ENCODE measurements around the gene CASZ1.

The CASZ1 gene

DNA sequence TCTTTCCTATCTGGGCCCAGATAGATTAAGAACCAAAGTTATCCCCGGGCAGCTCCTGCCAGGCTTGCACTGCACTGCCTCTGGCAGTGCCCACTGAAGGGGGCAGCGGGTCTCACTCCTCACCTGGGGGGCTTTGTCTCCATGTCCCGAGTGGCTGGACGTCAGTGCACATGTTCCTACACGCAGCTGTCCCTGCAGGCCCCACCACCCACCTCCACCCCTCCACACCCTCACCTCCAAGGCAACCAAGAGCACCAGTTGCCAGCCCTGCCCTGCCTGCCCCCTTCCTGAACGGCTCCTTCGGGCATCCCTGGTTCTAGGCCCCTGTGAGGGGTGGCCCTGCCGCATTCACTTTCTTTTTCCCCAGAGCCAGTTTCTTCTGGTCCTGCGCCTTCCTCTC lies 174.5 kb downstream of the CASZ1 start:
- no peak for DNase-seq (ENCODE audit: low read depth)

GRCh38 chr1:10620776-10621175 lies 175.7 kb downstream of the CASZ1 start:
- no peak for DNase-seq (ENCODE audit: low read depth)

- no peak for DNase-seq (ENCODE audit: low read depth)
Measured at GRCh38 chr1:10617931-10618885, 178.2 kb downstream of the CASZ1 start.

DNA sequence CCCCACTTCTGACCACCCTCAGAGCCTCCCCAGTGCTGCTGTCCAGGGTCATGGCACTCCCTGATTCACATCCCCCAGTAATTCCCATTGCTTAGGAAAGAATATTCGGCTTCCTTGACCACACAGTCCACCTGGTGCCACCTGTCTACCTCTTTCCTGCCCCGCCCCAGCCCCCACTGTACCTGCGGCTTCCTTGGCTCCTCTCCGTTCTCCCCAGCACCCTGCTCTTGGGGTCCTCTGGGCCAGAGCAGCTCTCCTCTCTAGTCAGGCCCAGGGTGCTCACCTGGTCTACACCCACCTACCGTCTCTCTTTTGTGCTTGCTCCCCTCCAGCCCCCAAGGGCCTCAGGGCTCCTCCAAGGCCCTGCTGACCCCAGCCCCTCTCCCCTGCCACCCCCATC lies 179.1 kb downstream of the CASZ1 start:
- no peak for DNase-seq (ENCODE audit: low read depth)

GRCh38 chr1:10616696-10617095 lies 179.8 kb downstream of the CASZ1 start:
- DNase-seq (ENCODE audit: low read depth) = no peak

DNA sequence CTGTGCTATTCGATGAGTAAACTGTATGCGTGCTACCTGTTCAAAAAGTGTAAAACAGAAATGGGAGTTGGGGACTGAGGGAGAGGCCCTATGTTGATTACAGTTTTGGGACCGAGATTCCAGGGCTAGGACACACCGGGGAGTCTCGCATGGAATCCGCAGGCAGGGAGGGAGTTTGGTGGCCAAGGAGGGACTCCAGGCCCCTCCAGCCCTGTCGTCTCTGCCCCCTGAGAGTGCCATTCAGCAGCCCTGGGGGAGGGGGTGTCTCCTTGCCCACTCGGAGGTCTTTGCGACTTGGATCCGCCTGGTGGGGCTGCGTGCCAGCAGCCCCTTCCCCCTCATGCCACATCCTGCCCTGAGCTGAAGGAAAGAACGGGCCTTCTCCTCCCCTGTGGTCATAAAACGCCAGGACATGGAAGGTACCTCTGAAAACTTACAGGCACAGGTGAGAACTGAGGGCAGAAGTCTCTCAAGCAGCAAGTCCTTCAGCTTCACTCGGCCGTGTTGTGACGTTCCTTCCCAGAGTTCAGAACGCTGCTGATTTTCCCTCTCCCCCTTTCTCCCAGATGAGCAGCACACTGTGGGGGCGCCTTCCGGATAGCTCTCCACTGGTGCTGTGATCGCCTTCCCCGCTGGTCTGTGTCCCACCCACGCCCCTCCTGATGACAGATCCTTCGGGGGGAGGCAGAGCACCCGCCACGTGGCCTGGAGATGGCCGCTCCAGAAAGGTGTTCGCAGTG lies 180.3 kb downstream of the CASZ1 start:
- DNase-seq (ENCODE audit: low read depth) = no peak

- DNase-seq (ENCODE audit: low read depth) = no peak
Measured at GRCh38 chr1:10615332-10615731, 181.1 kb downstream of the CASZ1 start.

GRCh38 chr1:10614377-10615225 lies 181.8 kb downstream of the CASZ1 start:
- no peak for DNase-seq (ENCODE audit: low read depth)

GRCh38 chr1:10613861-10614260 lies 182.6 kb downstream of the CASZ1 start:
- no peak for DNase-seq (ENCODE audit: low read depth)

- DNase-seq (ENCODE audit: low read depth) = no peak
Measured at GRCh38 chr1:10613340-10613739, 183.1 kb downstream of the CASZ1 start.

DNA sequence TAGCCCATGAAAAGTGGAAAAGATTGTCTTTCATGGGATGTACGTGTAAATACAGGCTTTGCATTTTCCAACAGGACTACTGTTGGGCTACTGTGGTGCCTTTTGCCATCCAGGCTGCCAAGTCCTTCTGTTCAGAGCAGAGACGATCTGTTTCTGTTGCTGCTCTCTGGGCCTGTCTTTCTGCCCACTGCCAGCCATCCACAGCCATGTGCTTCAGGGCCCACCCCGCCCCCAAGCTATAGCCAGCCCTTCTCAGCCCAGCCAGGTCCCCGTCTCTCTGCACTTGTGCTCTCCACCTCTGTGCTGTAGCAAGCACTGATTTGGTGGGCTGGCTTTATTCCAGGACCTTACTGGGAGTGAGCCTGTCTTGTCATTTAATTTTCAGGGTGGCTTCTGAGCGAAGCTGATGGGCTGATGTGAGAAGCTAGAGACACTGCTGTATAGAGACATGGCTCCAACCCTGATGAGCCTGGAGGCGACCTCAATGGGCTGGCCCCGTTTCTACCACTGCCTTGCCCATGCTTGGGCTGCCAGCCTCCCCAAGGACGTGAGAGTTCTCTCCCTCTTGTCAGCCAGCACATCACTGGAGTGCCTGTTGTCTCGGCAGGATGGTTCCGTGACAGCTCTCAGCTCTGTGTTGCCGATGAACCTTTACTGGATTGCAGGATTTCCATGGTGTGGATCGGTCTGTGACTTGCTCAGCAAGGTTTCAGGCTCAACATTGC lies 183.8 kb downstream of the CASZ1 start:
- no peak for DNase-seq (ENCODE audit: low read depth)

- no peak for DNase-seq (ENCODE audit: low read depth)
Measured at GRCh38 chr1:10610901-10611600, 185.4 kb downstream of the CASZ1 start.

DNA sequence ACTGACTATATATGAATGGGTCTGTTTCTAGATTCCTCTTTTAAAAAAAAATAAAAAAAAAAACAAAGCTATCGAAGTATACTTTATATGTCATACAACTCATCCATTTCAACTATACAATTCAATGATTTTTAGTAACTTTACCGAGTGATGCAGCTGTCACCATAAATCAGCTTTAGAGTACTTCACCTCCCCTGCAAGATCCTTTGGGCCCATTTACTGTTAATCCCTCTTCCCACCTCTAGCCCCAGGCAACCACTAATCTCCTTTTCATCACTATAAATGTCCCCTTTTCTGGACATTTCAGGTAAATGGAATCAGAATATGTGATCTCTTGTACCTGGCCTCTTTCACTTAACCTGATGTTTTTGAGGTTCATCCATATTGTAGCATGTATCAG lies 187.8 kb downstream of the CASZ1 start:
- no peak for DNase-seq (ENCODE audit: low read depth)

- no peak for DNase-seq (ENCODE audit: low read depth)
Measured at GRCh38 chr1:10607228-10607627, 189.2 kb downstream of the CASZ1 start.

DNA sequence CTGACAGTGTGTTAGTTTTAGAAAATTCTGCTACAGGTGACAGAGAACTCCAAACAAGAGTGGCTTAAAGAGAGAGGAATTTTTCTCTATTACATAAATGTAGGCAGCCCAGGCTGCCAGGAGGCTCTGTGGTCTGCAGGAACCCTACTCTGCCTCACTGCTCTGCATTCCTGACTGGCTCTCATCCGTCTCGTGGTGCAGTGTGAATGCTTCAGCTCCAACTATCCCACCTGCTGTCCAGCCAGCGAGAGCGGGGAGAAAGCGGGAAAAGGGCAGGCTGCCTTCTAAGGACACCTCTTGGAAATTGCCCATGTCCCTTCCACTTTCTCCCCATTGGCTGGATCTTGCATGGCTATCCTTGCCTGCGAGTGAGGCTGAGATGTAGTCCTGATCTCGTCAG lies 190.4 kb downstream of the CASZ1 start:
- DNase-seq (ENCODE audit: low read depth) = no peak

DNA sequence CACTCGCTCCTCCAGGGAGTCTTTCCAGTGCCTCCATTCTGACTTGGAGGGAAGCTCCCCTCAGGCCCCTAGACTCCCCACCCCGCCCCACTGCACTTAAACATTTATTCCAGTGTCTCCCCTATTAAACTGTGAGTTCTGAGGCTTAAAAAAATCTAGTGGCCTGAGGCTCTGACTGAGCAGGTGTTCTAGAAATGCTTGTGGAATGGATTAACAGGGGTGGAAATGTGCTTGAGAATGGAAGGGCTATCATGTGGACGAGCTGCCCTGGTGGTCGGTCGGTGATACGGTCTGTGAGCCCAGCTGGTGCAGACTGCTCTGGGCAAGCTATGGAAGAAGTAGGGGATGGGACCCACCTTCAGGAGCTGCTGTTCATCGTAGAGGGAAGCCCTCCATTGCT lies 191.5 kb downstream of the CASZ1 start:
- DNase-seq (ENCODE audit: low read depth) = no peak

- DNase-seq (ENCODE audit: low read depth) = no peak
Measured at GRCh38 chr1:10602936-10603335, 193.5 kb downstream of the CASZ1 start.

DNA sequence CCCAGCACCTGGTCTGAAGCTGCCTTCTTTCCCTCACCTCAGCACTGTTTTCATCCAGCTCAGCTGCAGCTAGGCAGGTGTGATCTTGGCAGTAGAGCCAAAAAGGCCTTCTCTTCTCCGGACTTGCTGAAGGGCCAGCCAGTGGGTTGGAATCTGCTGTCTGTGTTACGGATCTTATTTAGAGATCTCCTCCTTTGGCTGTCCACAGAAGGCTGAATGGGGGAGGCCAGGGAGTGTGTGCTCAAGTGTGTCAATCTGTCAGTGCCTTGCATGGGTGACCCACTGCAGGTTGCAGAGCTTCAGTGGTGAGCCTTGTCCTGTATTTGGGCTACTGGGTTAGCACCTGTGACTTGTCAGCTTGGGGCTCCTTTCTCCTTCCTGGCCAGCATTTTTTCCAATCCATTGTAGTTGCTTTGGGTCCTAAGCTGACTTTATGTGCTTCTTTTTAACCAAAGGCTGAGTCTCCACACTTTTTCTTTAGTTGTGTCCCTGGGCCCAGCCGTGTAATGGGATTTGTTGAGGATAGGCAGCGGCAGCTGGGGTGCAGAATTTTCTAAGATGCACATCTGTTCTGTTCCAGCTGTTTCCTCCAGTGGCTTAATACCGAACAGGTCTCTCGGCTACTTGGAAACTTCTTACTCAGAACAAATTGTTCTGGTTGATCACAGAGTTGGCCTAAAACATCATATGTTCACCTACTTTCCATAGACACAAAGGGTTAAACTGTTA lies 194.9 kb downstream of the CASZ1 start:
- DNase-seq (ENCODE audit: low read depth) = no peak

DNA sequence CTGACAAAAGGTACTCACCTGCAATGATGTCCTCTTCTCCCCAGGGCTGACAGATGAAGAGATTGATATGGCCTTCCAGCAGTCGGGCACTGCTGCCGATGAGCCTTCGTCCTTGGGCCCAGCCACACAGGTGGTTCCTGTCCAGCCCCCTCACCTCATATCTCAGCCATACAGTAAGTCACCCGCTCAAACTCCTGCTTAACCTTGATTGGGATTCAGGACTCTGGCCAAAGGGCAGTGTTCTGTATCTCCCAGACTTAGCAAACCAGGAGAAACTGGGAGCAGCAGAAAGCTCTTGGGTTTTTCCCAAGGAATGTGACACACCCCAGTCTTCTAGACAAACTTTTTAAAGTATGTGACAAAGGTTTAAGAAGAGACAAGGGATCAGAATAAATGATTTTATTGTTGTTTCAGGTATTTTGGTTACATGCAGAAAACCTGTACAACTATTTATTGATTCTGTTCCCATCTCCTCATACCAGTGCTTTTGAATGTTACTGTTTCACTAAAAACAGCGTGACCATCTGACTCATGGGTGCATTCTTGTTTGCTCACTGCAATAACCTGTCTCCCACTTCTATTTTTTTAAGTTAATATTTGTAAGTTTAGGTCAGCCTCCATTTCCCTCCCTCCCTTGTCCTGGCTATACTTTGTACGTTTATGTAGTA lies 197.1 kb downstream of the CASZ1 start:
- DNase-seq (ENCODE audit: low read depth) = no peak

- no peak for DNase-seq (ENCODE audit: low read depth)
Measured at GRCh38 chr1:10598389-10598702, 198.1 kb downstream of the CASZ1 start.

Data from stimulated activated CD4-positive, alpha-beta T cell treated with anti-CD3 and anti-CD28 coated beads, Interleukin-2, amount 100 ng/mL, for 4 hours (primary cell).